NCI-H526 (cell line): ENCODE results near the gene EPB41L4A.
A peak's percentile ranks its signal among the peaks of the same experiment; 100 is the strongest.
"Not testable (repeated sequence)": the region's sequence is repeated elsewhere in the genome, so short reads cannot be mapped to it uniquely, and the experiment has no call there.

Experiments
- DNase-seq, 2 experiments: peaks; one replicate each; lab custom pipeline; 2025; lab: John Stamatoyannopoulos, UW

Gene EPB41L4A

DNA sequence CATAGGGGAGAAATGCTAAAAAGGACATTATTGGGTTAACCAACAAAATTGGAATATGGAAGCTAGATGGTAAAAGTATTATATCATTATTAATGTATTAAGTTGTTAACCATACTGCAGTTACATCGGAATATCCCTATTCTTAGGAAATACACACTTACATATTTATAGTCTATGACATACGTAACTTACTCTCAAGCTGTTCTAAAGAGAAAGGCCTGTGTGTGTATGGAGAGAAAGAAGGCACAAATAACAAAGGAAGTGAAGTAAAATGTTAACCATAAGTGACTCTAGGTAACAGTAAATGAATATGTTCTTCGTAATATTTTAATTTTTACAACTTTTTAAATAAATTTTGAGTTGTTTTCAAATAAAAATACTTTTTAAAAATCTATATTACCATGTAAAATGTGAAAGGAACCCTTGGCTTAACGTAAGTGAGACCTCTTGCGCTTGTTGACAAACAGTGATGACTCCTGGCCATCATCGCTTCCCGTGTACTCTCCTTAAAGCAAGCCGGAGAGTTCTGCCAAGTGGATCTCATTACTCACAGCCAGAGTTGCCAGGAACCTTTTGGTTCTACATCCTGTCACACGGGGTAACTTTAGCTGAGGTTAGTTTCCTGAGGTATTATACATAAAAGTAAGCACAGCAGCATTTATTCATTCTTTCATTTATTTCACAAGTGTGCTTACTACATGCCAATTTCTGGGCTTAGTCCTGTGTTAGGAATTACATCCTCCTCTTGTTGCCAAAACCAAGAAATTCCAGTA, 165.4 kb downstream of the EPB41L4A start:
- DNase-seq = no peak

DNA sequence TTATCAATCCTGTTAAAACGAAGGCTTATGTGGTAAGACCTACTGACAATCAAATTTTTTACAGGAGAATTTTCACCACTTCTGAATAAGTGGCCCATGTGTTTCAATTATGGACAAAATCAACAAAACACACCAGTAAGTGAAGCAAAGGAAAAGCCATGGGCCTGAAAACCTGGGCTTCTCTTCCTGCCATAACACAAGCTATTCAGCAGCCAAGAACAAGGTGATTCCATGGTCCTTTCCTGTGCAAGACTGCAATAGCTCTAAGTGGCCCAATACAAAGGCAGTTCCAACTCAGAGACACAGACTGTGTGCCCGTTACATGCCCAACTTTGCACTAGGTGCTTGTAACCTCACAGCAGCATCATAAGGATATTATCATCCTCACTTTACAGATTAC, 168.5 kb downstream of the EPB41L4A start:
- no peak for DNase-seq

DNA sequence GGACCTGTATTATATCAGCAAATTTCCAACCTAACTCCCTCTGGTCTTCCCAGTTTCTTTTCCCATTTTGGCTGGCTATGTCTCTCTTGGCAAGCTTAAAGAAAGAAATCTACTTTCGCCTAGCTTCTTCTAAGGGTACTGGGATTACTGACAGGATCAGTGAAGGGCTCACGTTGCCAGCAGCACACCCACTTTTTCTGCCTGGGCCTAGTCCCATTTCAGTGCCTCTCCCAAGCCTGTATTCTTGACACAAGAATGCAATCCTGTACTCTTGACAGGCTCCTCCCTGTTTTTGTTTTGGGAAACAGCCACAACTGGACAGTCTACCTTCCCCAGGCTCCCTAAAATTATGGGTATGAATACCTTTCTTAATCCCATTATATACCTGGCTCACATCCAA, 170.5 kb downstream of the EPB41L4A start:
- no peak for DNase-seq

DNA sequence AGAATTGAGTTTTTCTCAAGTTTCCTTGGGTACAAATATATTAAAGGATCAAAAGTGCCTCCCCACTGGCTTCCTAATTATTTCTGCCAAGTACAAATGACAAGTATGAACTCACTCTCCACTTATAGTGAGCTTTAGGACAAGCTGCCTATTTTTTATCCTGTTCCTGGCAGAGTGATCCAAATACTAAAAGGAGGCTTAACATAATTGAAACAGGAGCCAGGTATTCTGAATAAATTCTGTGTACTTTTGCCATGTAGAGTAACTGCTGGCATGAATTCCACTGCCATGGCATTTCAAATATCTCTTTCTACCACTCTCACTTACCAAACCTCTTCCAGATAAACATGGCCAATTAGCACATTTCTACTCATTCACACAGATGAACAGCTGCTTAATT, 171.1 kb downstream of the EPB41L4A start:
- no peak for DNase-seq

- no peak for DNase-seq
Measured at GRCh38 chr5:112245656-112246055, 173.4 kb downstream of the EPB41L4A start.

- DNase-seq = no peak
Measured at GRCh38 chr5:112239996-112240395, 179.1 kb downstream of the EPB41L4A start.

DNA sequence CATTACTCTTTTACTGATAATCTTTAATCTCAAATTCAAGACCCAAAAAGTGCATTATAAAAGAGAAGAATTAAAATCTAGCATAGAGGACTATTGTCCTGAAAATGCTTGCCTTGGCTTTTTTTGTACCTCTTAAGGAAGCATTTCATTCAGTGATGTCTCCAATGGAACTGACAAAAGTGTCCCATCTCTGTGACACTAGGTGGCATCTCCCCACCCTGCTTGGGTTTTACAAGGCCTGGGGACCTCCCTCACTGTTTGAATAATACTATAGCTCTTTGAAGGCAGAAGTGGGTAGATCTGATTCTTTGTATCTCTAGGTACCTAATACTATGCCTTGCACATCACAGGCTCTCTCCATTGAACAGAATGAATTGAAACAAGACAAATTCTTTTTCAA, 180.6 kb downstream of the EPB41L4A start:
- peak in 1 of 2 experiments; percentile 16 for DNase-seq

DNA sequence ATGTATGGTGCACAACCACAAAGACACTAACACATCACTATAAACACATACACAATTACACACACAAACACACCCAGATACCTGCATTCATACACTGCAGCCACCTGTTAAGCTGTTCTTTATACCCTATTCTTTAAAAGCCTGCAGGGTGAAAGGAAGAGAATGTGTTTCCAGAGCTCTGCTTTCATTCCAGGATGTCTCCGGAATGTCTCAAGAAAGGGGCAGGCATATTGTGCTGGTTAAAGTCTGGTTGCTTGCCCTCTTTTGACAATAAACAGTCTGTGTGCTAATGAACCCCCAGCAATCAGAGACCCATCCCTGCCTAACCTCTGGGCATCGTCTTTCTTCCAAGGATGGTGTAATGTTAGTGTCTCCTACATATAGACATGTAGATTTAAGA, 181.6 kb downstream of the EPB41L4A start:
- no peak for DNase-seq

- DNase-seq = no peak
Measured at GRCh38 chr5:112234000-112234399, 185.1 kb downstream of the EPB41L4A start.

DNA sequence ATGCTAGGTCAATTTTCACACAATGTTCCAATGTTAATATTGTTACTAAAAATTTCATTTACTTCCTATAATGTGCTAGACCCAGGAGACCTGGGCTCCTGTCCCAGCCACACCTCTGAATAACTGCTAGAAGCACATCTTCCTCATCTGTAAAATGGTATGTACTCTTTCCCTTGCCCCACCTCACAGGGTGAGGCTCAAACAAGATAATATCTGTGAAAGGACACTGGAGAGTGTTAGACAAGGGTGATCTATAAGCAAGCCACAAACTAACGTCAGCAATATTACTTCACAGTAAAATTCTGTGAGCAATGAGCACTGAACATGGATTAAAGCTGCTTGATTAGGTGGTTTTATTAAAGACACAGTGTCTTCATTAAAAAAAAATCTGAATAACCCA, 186.4 kb downstream of the EPB41L4A start:
- no peak for DNase-seq

- DNase-seq = no peak
Measured at GRCh38 chr5:112230606-112231005, 188.5 kb downstream of the EPB41L4A start.

DNA sequence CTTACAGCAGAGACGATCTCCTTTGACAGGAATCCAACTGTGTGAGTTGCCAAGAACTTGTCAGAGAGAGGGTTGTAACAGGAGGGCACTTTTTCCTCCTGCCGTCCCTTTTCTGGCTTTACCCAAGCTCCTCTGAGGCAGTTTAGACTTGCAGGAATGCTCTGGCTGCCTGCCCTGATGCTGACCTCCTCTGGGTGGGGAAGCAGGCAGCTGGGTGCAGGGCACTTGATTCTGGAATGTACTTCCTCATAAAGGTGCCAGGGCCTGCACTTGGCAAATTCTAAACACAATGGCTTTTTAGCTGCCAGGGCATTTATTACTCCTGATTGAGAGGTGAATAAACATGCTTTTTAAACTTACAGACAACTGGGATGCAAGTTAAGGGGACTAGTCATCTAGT, 190.4 kb downstream of the EPB41L4A start:
- no peak for DNase-seq

DNA sequence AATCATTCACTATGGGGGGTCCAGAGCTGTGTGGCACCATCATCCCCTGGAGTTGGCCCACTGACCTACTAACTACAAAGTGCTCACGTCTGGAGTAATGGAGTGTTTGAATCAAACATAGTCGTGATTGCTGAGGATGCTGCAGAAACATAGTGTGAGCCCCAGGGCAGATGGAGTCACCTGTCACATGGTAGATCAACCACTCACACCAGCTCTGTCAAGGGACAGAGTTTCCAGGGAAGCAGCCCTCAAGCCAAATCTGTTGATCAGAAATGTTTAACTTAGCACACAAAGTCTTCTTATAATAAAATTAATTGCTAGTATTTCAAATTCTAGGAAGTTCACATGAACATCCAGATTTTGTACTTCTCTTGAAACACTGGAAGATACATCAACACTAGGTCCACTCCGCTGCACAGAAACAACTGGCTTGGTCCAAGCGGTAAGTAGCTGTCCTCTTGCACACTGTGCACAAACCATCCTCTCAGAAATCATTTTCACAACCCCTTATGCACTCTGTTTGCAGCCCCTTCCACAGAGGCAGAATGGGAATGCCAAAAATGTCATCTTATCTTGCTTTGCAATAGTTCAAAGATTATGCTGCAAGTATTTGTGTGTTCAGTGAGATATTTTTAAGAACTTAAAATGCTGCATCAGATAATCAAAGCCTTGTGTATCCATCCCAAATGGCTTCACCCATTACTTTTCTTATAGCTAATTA, 191.0 kb downstream of the EPB41L4A start:
- DNase-seq = no peak

- DNase-seq = no peak
Measured at GRCh38 chr5:112226215-112226614, 192.9 kb downstream of the EPB41L4A start.

- not testable (repeated sequence) for DNase-seq
Measured at GRCh38 chr5:112222997-112223396, 196.1 kb downstream of the EPB41L4A start.

DNA sequence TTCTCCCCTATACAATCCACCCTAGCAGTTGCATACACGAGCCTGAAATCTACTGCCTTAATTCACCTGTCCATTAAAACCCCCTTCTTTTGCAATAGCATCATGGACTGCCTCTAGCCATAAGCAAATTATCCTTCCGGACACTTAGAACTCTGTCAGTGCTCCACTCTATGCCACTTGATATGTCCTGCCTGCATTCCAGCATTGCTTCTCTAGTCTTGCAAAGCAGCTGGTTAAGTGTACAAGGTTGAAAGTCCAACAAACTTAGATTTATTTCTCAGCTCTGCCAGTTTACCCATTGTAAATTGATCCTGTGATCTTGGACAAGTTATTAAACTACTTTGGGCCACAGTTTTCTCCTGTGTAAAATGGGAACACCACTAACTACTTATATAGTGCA, 197.9 kb downstream of the EPB41L4A start:
- no peak for DNase-seq

- no peak for DNase-seq
Measured at GRCh38 chr5:112219000-112219399, 200.1 kb downstream of the EPB41L4A start.

- no peak for DNase-seq
Measured at GRCh38 chr5:112217843-112218579, 201.1 kb downstream of the EPB41L4A start.

DNA sequence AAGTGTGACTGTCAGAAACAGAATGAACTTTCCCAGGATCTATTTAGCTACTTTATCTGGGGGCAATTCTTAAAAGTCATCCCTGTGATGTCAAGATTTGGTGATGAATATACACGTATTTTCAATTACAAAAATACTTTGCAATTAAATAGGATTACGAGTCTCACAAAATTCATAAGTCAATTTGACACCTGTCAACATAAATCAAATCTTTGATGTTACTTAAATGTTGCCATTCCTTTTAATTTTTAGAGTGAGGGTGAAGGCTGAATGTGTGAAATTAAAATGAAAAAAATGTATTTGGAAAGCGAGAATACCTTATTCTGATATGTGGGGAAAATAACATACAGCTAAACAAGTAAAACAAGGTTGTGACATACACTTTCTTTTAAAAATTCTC, 202.9 kb downstream of the EPB41L4A start:
- no peak for DNase-seq

DNA sequence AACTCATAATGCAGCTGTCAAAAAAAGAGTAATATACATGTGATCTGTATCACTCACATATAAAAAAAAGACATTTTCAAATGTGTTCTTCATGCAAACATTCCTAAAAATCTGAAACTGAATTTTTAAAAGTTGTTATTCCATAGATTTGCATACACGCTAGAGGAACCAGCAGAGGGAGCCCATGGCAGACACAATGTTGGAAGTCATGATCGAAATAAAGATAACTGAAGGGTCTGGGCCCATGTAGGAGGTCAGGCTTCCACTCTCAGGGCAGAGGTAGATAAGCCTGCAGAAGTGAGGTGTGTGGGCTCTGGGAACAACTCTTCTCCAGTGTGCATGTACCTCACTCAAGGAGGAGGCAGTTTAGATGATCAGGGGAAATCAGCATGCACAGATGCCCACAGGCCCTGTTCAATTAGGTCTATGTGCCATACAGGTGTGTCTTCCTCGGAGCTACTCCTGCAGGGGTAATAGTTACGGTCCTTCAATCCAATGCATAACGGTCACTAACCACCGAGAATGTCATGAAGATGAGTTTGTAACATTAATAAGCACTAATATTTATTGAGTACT, 208.6 kb downstream of the EPB41L4A start:
- peak; percentile 12 to 65 for DNase-seq

DNA sequence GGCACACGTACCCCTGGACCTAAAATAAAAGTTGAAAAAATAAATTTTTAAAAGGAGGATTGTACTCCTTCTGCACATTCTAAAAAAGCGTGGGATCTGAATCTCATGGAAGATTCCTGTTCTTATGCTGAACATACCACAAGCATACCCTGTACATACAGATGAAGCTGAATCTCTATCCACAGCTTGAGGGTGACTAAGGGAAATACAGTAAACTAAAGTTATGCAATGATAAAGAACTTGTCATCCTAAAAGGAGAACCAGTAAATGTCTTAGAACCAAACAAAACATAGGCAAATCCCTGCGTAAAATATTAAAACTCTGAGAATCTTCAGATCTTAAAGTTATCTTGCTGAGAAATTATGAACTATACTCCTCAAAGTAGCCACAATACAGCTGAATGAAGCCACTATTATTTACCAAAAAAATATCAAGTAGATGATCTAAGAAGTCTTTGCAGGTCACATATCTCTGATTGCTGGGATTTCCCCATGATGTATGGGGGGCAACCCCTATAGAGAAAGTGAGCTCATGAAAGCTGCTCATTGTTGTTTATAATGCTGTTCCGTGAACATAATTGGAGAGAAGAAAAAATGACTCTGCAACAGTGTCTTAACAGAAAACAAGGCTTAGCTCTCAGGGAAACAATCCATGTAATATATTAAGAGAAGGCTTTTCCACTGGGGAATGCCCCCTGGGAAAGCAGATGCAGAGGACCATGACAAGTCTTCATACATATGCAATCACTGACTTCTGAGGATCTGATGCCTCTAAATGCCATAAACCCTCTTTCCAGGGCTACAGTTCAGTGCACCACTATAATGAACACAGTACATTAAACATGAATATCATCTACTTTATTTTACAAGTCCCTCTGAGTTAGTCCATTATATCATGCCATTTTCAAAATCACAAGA, 210.1 kb downstream of the EPB41L4A start:
- DNase-seq = peak; percentile 76 to 80
